Stimulated activated naive CD4-positive, alpha-beta T cell (primary cell): Measurements from ENCODE around the gene CNOT1.
"Not testable (repeated sequence)": the region's sequence is repeated elsewhere in the genome, so short reads cannot be mapped to it uniquely, and the experiment has no call there.

Source experiments
- DNase-seq, 6 experiments: peaks; one replicate each; lab custom pipeline; 2025; lab: John Stamatoyannopoulos, UW

CNOT1 gene

GRCh38 chr16:58638148-58639036 lies 8.8 kb upstream of the CNOT1 start:
- no peak for DNase-seq

- DNase-seq: not testable (repeated sequence)
These were observed 7.4 kb upstream of the CNOT1 start for GRCh38 chr16:58637021-58637420.

GRCh38 chr16:58636466-58636865 lies 6.8 kb upstream of the CNOT1 start:
- DNase-seq: no peak

GRCh38 chr16:58635502-58635901 lies 5.9 kb upstream of the CNOT1 start:
- DNase-seq: no peak

- DNase-seq: no peak
These were observed 4.7 kb upstream of the CNOT1 start for GRCh38 chr16:58634265-58634802.

GRCh38 chr16:58628845-58629732 lies 537 bp downstream of the CNOT1 start:
- peak in 5 of 6 experiments; percentile 35 to 74 (median 50) for DNase-seq

- DNase-seq: no peak
These were observed 5.4 kb downstream of the CNOT1 start for GRCh38 chr16:58624209-58624608.

GRCh38 chr16:58620396-58620795 lies 9.2 kb downstream of the CNOT1 start:
- DNase-seq: no peak

GRCh38 chr16:58615280-58615679 lies 14.3 kb downstream of the CNOT1 start:
- no peak for DNase-seq

GRCh38 chr16:58614860-58615259 lies 14.8 kb downstream of the CNOT1 start:
- no peak for DNase-seq

- DNase-seq: no peak
These were observed 15.4 kb downstream of the CNOT1 start for GRCh38 chr16:58614212-58614611.

GRCh38 chr16:58612965-58613364 lies 16.7 kb downstream of the CNOT1 start:
- not testable (repeated sequence) for DNase-seq

GRCh38 chr16:58608601-58609136 lies 21.0 kb downstream of the CNOT1 start:
- no peak for DNase-seq

- no peak for DNase-seq
These were observed 24.1 kb downstream of the CNOT1 start for GRCh38 chr16:58605562-58605961.

- DNase-seq: no peak
These were observed 38.5 kb downstream of the CNOT1 start for GRCh38 chr16:58591083-58591482.

- no peak for DNase-seq
These were observed 40.2 kb downstream of the CNOT1 start for GRCh38 chr16:58589326-58589905.

GRCh38 chr16:58588406-58588805 lies 41.2 kb downstream of the CNOT1 start:
- no peak for DNase-seq

GRCh38 chr16:58586340-58587030 lies 43.1 kb downstream of the CNOT1 start:
- DNase-seq: no peak

GRCh38 chr16:58584831-58585505 lies 44.7 kb downstream of the CNOT1 start:
- no peak for DNase-seq

GRCh38 chr16:58582971-58583765 lies 46.5 kb downstream of the CNOT1 start:
- no peak for DNase-seq
